HG03045 (cell line): ENCODE measurements around the gene UQCC5.
"Not testable (repeated sequence)": the region's sequence is repeated elsewhere in the genome, so short reads cannot be mapped to it uniquely, and the experiment has no call there.

Experiments used
- ATAC-seq: cut with Tn5 transposase; IDR thresholded peaks from one replicate; pipeline ENCODE4 v1.9.1; 2021; ENCODE audit warnings: mild to moderate bottlenecking, moderate library complexity; ENCODE audit not compliant: unreplicated experiment

UQCC5 gene

DNA sequence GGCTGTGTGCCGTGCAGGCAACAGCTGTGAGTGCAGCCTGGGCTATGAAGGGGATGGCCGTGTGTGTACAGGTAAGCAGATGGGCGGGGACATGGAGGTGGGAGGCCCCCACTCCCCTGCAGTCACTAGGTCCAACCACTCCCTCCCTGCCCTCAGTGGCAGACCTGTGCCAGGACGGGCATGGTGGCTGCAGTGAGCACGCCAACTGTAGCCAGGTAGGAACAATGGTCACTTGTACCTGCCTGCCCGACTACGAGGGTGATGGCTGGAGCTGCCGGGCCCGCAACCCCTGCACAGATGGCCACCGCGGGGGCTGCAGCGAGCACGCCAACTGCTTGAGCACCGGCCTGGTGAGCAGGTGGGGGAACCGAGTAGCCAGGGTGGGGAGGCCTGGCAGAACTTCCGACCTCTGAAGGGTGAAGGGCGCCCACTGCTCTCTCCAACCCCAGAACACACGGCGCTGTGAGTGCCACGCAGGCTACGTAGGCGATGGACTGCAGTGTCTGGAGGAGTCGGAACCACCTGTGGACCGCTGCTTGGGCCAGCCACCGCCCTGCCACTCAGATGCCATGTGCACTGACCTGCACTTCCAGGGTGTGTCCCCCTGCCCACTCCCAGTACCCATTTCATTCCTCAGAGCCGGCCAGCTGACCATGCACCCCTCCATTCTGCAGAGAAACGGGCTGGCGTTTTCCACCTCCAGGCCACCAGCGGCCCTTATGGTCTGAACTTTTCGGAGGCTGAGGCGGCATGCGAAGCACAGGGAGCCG, 14.3 kb upstream of the UQCC5 start:
- ATAC-seq, result no peak

DNA sequence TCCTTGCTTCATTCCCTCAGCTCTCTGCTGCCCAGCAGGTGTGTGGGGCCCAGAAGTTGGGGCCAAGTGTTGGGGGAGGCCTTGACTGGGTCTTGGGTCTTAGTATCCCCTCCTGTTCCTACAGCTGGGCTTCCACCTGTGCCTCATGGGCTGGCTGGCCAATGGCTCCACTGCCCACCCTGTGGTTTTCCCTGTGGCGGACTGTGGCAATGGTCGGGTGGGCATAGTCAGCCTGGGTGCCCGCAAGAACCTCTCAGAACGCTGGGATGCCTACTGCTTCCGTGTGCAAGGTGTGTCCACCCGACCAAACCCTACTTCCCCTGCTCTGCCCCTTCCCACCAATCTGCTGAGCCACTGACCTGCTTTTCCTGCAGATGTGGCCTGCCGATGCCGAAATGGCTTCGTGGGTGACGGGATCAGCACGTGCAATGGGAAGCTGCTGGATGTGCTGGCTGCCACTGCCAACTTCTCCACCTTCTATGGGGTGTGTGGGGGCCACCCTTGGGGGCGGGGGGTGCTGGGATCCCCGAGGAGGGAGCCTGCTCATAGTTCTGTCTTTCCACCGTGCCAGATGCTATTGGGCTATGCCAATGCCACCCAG, 13.7 kb upstream of the UQCC5 start:
- ATAC-seq, result no peak

- ATAC-seq, result no peak
Observed at GRCh38 chr3:52523386-52524257, 12.8 kb upstream of the UQCC5 start.

GRCh38 chr3:52524258-52524751, 12.1 kb upstream of the UQCC5 start:
- no peak for ATAC-seq

DNA sequence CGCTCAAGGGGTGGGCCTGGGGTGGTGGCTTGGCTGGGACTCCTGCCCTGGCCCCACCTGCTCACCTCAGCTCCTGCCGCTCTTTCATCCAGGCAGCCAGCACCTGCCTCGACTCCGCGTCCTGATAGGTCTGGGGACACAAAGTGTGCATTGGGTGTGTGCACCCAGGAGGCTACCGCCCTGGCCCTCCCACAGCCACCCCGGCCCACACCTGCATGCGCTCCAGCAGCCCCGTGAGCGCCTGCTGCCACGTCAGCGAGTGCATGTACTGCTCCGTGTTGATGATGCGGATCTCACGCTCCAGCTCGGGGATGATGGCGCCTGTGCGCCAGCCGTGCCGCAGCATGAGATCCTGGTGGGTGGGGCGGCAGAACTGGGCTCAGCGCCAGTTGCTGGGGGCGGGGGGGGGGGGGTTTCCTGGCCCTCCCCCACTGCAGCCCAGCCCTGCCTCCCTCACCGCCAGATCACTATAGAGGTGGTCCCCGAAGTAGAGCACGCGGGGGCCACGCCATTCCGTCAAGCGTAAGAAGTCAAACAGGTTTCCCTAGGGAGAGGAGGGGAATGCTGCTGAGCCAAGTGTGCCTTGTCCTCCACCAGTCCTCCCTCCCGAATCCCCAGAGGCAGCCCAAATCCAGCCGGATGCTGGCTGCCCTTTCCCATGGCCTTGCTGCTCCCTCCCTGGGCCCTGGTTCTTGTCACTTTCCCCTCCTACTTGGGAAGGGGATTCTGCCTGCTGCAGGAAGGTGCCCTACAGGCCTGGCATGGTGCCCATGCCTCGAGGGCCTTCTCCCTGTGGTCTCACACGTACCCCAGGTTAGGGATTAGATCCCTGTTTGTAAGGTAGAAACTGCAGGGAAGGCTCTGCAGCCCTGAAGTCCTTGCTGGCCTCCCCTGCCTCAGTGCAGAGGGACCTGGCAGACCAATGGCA, 11.4 kb upstream of the UQCC5 start:
- no peak for ATAC-seq

- no peak for ATAC-seq
Observed at GRCh38 chr3:52525680-52526561, 10.5 kb upstream of the UQCC5 start.

DNA sequence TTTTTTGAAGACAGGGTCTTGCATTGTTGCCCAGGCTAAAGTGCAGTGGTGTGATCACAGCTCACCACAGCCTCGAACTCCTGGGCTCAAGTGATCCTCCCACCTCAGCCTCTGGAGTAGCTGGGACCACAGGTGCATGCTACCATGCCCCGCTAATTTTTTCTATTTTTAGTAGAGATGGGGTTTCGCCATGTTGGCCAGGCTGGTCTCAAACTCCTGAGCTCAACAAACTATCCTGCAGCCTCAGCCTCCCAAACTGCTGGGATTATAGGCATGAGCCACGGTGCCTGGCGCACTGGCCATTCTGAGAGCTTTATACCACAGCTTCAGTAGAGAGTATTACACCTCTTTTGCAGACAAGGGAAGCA, 9.8 kb upstream of the UQCC5 start:
- ATAC-seq, result not testable (repeated sequence)

DNA sequence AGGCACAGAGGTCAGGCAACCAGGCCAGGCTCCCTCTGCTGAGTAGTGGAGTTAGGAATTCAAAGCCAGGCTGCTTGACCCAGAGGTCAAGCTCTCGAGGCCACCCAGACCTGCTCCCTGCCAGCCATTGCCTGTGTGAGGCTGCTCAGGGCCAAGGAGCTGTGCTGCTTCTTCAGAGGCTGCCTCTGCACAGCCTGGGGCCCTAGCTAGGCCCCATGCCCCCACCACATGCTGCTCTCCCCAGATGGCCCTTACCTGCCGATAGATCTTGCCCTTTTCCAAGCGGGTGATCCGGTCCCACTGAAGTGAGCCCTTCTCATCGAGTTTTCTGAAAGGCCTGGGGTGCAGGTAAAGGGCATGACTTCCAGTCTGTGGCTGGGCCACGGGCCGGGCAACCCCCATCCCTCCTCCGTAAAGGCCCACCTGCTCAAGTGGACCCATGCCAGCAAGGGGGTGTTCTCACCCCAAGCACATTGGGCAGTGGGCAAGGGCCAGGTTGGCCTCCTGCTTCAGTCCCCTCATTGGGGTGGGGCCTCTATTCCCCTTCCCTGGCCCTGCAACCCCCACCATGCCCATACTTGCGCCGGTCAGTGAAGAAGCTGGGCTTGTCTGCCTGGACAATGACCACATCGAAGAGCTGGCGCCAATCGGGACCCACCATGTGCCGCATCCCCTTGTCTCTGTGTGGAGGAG, 9.2 kb upstream of the UQCC5 start:
- ATAC-seq, result no peak

DNA sequence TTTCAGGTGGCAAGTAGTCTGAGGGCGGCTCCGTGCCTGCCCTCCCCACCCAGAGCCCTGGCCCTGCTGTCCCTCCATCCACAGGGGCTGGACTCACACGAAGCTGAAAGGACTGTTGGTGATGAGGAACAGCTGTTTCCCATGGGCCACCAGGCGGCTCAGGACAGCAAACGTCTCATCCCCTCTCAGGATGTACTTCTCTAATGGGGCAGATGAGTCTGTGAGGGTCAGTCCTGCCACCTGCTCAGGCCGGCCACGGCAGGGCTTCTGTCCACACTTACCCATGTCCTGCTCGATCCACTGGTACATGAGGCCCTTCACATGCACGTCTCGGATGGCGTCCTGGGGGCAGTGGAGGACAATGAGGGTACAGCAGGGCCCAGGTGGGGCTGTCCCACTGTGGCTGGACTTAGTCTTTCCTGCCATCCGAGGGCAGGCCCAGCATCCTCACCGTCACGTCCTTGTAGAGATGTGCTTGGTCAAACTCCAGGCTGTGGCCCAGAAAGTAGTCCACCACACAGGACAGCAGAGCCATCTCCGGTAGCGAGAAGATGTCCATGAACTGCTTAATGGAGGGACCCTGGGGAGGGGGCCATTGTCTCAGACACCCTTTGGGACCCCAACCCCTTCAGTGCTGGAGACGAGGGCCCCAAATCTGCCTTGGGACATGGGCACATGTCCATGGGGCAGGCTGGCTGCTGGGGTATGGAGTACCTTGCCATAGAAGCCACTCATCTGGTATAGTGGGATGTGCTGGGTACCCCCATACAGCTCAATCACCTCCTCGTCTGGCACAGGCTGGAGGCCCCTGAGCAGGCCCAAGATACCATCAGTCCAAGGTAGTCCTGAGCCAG, 8.4 kb upstream of the UQCC5 start:
- ATAC-seq, result no peak

GRCh38 chr3:52528586-52529375, 7.6 kb upstream of the UQCC5 start:
- ATAC-seq, result no peak

DNA sequence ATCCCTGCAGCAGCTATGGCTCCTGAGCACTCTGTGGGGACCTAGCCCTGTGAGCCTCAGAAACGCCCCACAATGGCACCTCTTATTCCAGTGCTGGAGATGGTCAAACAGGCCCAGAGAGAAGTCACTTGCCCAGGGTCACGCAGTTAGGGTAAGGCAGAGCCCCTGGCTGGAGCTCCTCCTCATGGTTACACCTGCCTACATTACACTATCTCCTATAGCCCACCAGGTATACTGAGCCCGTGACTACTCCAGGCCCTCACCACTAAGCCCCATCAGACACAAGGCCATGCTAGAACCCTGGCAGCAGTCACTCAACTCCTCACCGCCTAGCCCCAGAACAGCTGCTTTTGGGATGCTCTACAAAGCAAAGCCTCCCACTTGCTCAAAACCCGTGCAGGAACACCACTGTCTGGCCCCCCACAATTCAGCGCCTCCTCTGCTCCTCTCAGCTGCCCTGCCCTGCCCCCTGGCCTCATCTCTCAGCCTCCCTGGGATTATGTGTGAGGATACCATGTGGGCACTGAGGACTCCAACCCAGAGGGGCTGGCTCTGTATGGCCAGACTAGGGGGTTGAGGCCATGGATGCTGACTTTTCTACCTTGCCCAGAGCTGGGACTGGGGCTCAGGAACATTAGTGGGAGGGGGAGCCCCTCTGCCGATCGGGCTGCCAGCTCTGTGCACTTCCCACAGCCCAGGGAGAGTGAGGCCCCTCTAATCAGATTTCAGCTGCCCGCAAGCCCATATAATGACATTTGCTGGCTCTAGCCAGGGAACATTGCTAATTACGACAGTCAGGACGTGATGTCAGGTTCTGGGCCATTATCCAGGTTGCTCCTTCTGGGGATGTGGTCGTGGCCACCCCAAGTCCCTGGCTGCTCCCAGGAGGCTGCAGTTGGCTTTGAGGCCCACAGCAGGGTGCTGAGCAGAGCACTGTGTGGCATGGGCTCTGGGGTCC, 6.8 kb upstream of the UQCC5 start:
- no peak for ATAC-seq

DNA sequence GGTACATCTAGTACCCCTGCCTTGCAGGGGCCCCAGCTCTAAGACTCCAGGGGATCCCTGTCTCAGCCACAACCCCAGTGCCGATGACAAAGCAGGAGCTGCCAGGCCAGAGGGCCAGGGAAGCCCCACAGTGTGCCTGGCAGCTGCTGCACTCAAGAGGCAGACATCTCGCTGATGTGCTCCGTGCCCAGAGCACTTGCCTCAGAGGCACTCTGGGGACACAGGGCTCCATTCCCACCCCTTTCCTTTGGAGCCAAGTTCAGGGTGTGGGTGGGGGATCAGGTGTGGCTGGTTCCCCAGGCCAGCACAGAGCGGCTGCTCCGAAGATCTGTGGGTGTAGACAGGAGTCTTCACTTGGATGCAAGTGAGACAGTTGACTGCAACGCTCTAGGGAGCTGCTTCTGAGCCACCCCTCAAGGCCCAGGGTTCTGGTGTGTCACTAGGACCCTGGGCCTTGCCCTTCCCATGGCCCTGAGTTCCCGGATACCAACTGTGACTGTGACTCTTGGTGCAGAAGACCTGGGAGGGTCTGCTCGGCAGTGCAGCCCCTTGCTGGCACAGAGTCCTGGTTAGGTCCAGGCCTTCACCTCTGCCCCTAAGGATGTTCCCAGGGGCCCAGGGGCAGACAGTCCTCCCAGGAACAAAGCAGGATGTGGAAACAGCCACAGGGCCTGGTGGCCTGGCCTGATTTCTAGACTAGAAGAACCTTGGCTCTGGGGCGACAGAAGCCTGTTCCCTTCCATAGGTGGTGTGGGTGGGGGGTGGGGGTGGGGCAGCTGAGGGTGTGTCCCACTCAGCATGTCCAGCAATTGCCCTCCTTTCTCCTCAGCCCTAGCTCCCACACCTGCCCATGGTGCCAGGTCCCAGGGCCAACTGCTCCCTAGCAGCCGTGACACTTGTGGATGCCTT, 5.2 kb upstream of the UQCC5 start:
- ATAC-seq, result no peak

DNA sequence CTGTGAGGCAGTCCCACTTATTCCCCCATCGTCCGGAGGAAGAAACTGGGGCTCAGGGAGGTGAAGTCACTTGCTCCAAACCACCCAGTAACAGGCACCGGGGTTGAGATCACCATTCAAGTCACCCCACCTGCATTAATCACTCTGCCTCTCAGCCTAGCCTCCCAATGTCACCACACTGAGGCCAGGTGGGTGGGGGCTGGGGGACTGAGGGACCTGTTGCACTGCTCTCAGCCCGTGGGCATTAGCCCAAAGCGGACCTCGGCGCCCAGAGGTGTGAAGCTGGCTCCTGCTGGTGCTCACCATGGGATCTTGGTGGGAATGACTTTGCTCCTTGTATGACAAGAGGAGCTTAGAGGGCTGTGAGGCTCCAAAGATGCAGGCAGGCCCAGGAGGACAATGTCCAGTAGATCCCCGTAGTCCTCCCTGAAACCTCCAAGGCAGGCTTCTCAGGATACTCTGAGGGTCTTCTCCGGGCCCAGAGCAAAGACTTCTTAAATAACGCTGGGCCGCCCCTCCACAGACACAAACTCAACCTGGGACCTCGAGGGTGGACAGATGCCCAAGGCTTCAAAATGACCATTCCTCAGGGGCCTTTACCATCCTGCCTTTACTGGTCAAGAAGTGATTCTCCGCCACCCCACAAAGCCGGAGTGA, 4.4 kb upstream of the UQCC5 start:
- ATAC-seq, result no peak

GRCh38 chr3:52532517-52532837, 3.9 kb upstream of the UQCC5 start:
- no peak for ATAC-seq
